ENCODE data around the gene ASNSD1. TPM values are rescaled to one million over a fixed set of nuclear protein-coding genes. Genes with fewer than 3 reads are reported as not detected.

ASNSD1 gene
- total and polyA plus RNA-seq, 2 of the 13 experiments (the other 11 are each of a cell fraction or from before 2014, with no cell fraction given): 35.1 to 96.6 TPM

GRCh38 chr2:189613650-189614420 lies 47.4 kb upstream of the ASNSD1 start:
- no peak overlapping the region; the same call in 1 of the 2 replicates for H3K4me2 ChIP-seq (ENCODE audit: low read depth, low read length)
- FAIRE-seq: no peak
- WGBS (ENCODE audit: low lambda C conversion rate): 77% methylated on average over 2 of the region's 2 CpGs
- in situ Hi-C loops (cut with HindIII; ENCODE audit: extremely low pct_ligation_motif_present, low pct_unique_long_range_greater_than_20kb): no loop called here
- H3K79me2 ChIP-seq (ENCODE audit: insufficient read depth, low read length): no peaks in the 10 kb centered on the region
- TF ChIP-seq MAFF (IDR thresholded peaks at IDR 0.05; ENCODE audit: low read depth, low read length) (peak; percentile 98), ZNF800 (CRISPR knock-in tag; IDR thresholded peaks at IDR 0.05) (no peak), KIAA2018 (CRISPR knock-in tag; IDR thresholded peaks at IDR 0.05; ENCODE audit: borderline replicate concordance) (no peak), CBX1 (IDR thresholded peaks at IDR 0.05; ENCODE audit: low read depth) (no peak), MAFK (conservative IDR thresholded peaks at IDR 0.05 in 1 of 2, IDR thresholded peaks at IDR 0.05 in 1 of 2; ENCODE audit: low read length in 2 of 2) (peak; percentile 98 to 99)
- H3K9me3 ChIP-seq (ENCODE audit: low read length): no peaks in the 10 kb centered on the region
- ChIA-PET POLR2A (interaction anchor here (0.8 to 2.6 kb wide), 8 partner anchors 11 to 149 kb away, joined by 3 to 23 read pairs (median 4); partner anchors contain the start of genes ASNSD1, OSGEPL1 and SLC40A1), CTCF (ENCODE audit: low intra/inter-chr PET ratio, low total read pairs) (no interaction called here)
- H2AFZ ChIP-seq (ENCODE audit: low read length): no peak overlapping the region
- DNase-seq (ENCODE audit: low spot score): no peak
- no peaks in the 10 kb centered on the region for H4K20me1 ChIP-seq (ENCODE audit: insufficient read depth, low read length)
- no TSS peak for BruUV-seq (replicated peaks)
- 0 out of 3 replicates have a peak, but pooled peaks have one; percentile 15 for ATAC-seq
- H3K27me3 ChIP-seq (ENCODE audit: control insufficient read depth in 1 of 2, insufficient read depth in 2 of 2, low read length in 2 of 2): no peaks in the 10 kb centered on the region; a peak in 1 of 5 replicates
- no peak overlapping the region for H3K27ac ChIP-seq (ENCODE audit: extremely low read length, insufficient read depth, low read length)
- no peaks in the 10 kb centered on the region for H3K36me3 ChIP-seq (replicated peaks in 1 of 2; ENCODE audit: control insufficient read depth in 1 of 2, insufficient read depth in 2 of 2, low read length in 2 of 2)
- H3K4me1 ChIP-seq (ENCODE audit: insufficient read depth, low read length): peaks cover 36% of the 10 kb centered on the region
- no peak overlapping the region for H3K9ac ChIP-seq (ENCODE audit: insufficient read depth, low read depth, low read length)
- intact Hi-C loops (cut with micrococcal nuclease; ENCODE audit: unreplicated experiment): loop anchor here (2.0 to 5.0 kb wide), 2 partner anchors 33 to 92 kb away; partner anchors contain the start of gene SLC40A1
- H3K4me3 ChIP-seq (replicated peaks in 1 of 3; ENCODE audit: insufficient read depth in 1 of 3, low read depth in 2 of 3, low read length in 3 of 3): no peak overlapping the region; a peak in 1 of 6 replicates

Data from HepG2 (cell line).